HEK293T (cell line): ENCODE data around the gene IFNK.

Experiments used
- ARNT ChIP-seq: fragments of 450-650 bp; IDR thresholded peaks from 2 replicates; pipeline ENCODE4 v1.6.1; 2017; ENCODE audit warnings: mild to moderate bottlenecking
- BHLHE40 ChIP-seq: fragments of 450-650 bp; IDR thresholded peaks from 2 replicates; pipeline ENCODE4 v1.6.1; 2016; ENCODE audit warnings: mild to moderate bottlenecking, moderate library complexity, borderline replicate concordance
- ELF4 ChIP-seq: fragments of 450-650 bp; IDR thresholded peaks from 2 replicates; pipeline ENCODE4 v1.6.1; 2017; ENCODE audit warnings: antibody characterized with exemption
- FOXA1 ChIP-seq: fragments of 450-650 bp; IDR thresholded peaks from 2 replicates; pipeline ENCODE4 v1.6.1; 2016; ENCODE audit warnings: mild to moderate bottlenecking
- FOXK2 ChIP-seq: fragments of 450-650 bp; IDR thresholded peaks from 2 replicates; pipeline ENCODE4 v1.6.1; 2016; ENCODE audit warnings: mild to moderate bottlenecking
- FOXM1 ChIP-seq: fragments of 450-650 bp; IDR thresholded peaks from 2 replicates; pipeline ENCODE4 v1.6.1; 2017; ENCODE audit warnings: mild to moderate bottlenecking, borderline replicate concordance
- HDGF ChIP-seq: fragments of 450-650 bp; IDR thresholded peaks from 2 replicates; pipeline ENCODE4 v1.6.1; 2017; ENCODE audit warnings: antibody characterized with exemption, borderline replicate concordance
- NFRKB ChIP-seq: fragments of 450-650 bp; IDR thresholded peaks from 2 replicates; pipeline ENCODE4 v1.6.1; 2016; ENCODE audit warnings: mild to moderate bottlenecking, moderate library complexity
- SP1 ChIP-seq: fragments of 450-650 bp; IDR thresholded peaks from 2 replicates; pipeline ENCODE4 v1.6.1; 2017
- TARDBP ChIP-seq: fragments of 450-650 bp; IDR thresholded peaks from 2 replicates; pipeline ENCODE4 v1.6.1; 2016
- ZNF384 ChIP-seq: fragments of 450-650 bp; IDR thresholded peaks from 2 replicates; pipeline ENCODE4 v1.6.1; 2016

DNA sequence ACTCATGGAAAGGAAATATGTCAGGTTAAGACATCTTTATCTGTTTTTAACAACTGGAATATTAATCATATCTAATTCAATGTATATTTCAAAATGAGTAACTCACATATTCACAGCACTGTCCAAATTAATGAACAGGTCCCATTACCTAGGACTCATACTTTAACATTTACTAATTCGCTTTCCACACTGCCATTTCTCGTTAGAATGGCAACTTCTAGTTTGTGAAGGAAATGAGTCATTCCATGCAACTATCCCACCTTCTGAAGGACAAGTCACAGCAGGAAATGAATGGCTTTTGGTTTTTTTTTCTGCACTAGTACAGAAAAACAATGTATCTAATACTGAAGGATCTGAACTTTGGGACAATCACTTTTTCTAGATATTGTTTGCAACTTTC lies 24.6 kb upstream of the IFNK start:
- TF ChIP-seq FOXM1 (no peak), SP1 (no peak), NFRKB (no peak), BHLHE40 (no peak), HDGF (no peak), FOXK2 (no peak), ELF4 (no peak), FOXA1 (no peak), ARNT (no peak), ZNF384 (no peak), TARDBP (no peak)
